Loucy (cell line): Measurements from ENCODE around the gene BOC.

Experiments used
- CTCF ChIP-seq: fragments of 200-600 bp; sonication (generic); conservative IDR thresholded peaks from 2 replicates; pipeline ENCODE4 v1.5.1; 2014; ENCODE audit warnings: mild to moderate bottlenecking, antibody characterized with exemption, low read length
- EZH2phosphoT487 ChIP-seq: fragments of 200-600 bp; IDR thresholded peaks from 2 replicates; pipeline ENCODE4 v1.6.1; 2018; ENCODE audit warnings: antibody characterized with exemption, mild to moderate bottlenecking, moderate library complexity, borderline replicate concordance

GRCh38 chr3:113286524-113286923, 75.2 kb downstream of the BOC start:
- TF ChIP-seq EZH2phosphoT487, result no peak
- no peak for TF ChIP-seq CTCF
